ENCODE measurements around the gene GDPD3.

DNA sequence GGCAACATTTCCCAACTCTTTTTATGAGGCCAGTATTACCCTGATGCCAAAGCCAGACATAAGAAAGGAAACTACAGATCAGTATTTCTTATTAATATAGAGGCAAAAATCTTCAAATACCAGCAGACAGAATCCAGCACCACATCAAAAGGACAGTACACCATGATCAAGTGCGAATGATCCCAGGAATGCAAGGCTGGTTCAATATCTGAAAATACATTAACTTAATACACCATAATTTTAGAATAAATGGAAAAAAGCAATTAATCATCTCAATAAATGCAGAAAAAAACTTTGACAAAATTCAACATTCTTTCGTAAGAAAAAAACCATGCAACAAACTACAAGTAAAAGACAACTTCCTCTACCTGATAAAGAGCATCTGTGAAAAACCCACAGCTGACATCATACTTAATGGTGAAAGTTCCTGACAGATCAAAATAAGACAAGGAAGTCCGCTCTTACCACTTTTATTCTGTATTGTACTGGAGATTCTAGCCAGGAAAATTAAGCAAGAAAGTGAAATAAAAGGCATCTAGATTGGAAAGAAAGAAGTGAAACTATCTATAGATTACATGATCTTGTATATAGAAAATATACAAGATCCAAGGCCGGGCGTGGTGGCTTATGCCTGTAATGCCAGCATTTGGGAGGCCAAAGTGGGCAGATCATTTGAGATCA lies 36.1 kb upstream of the GDPD3 start:
- TF ChIP-seq ESRRG (CRISPR knock-in tag; IDR thresholded peaks at IDR 0.05) (no peak), ARNTL (CRISPR knock-in tag; IDR thresholded peaks at IDR 0.05; ENCODE audit: borderline replicate concordance, low read depth) (no peak), ZC3H10 (CRISPR knock-in tag; IDR thresholded peaks at IDR 0.05) (no peak), ZFP3 (CRISPR knock-in tag; IDR thresholded peaks at IDR 0.05) (no peak), ISL1 (CRISPR knock-in tag; IDR thresholded peaks at IDR 0.05) (no peak), ZFP30 (CRISPR knock-in tag; IDR thresholded peaks at IDR 0.05) (no peak), OSR1 (CRISPR knock-in tag; IDR thresholded peaks at IDR 0.05) (no peak), ZNF565 (CRISPR knock-in tag; conservative IDR thresholded peaks at IDR 0.05; ENCODE audit: low read depth) (no peak)
- TF ChIP-seq, protein P1, sequence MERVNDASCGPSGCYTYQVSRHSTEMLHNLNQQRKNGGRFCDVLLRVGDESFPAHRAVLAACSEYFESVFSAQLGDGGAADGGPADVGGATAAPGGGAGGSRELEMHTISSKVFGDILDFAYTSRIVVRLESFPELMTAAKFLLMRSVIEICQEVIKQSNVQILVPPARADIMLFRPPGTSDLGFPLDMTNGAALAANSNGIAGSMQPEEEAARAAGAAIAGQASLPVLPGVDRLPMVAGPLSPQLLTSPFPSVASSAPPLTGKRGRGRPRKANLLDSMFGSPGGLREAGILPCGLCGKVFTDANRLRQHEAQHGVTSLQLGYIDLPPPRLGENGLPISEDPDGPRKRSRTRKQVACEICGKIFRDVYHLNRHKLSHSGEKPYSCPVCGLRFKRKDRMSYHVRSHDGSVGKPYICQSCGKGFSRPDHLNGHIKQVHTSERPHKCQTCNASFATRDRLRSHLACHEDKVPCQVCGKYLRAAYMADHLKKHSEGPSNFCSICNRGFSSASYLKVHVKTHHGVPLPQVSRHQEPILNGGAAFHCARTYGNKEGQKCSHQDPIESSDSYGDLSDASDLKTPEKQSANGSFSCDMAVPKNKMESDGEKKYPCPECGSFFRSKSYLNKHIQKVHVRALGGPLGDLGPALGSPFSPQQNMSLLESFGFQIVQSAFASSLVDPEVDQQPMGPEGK (CRISPR knock-in tag; IDR thresholded peaks at IDR 0.05; ENCODE audit: borderline replicate concordance) = no peak

Data from SK-N-SH treated with all-trans-retinoic acid at 6 μM for 48 hours (cell line).